Stimulated activated CD4-positive, alpha-beta T cell treated with anti-CD3 and anti-CD28 coated beads, TNF-alpha, amount 100 ng/mL, for 48 hours (primary cell): ENCODE data around the gene MTERF4.

Experiments used
- DNase-seq, 3 donors: peaks; one replicate each; pipeline ENCODE4 v3.0.0-alpha.2; 2020; ENCODE audit warnings: low read depth in 3 of 3

MTERF4 gene

GRCh38 chr2:241049739-241050623, 52.1 kb downstream of the MTERF4 start:
- no peak for DNase-seq

GRCh38 chr2:241048949-241049343, 53.1 kb downstream of the MTERF4 start:
- DNase-seq, result no peak

- no peak for DNase-seq
These were observed 53.7 kb downstream of the MTERF4 start for GRCh38 chr2:241048149-241048948.

GRCh38 chr2:241047253-241048010, 54.7 kb downstream of the MTERF4 start:
- no peak for DNase-seq
